ENCODE data around the gene FAM222A. TPM values are rescaled to one million over a fixed set of nuclear protein-coding genes. Genes with fewer than 3 reads are reported as not detected.

The FAM222A gene
- total RNA-seq, 1 donor, result 0.54 TPM

- no peak for DNase-seq (ENCODE audit: low read depth)
- no peak for TF ChIP-seq CTCF (IDR thresholded peaks at IDR 0.05; ENCODE audit: insufficient read depth, low read length)
These were observed 9.8 kb downstream of the FAM222A start for GRCh38 chr12:109723311-109723881.

GRCh38 chr12:109724321-109724892 is 10.8 kb downstream of the FAM222A start:
- DNase-seq (ENCODE audit: low read depth), result no peak
- no peak overlapping the region for H3K4me3 ChIP-seq (ENCODE audit: low read depth, low read length)
- no peak for TF ChIP-seq CTCF (IDR thresholded peaks at IDR 0.05; ENCODE audit: insufficient read depth, low read length)

More at GRCh38 chr12:109723311-109723881, 9.8 kb downstream of the FAM222A start:
- no peak overlapping the region for H3K4me3 ChIP-seq (ENCODE audit: low read depth, low read length)

- no peak for TF ChIP-seq CTCF (IDR thresholded peaks at IDR 0.05; ENCODE audit: insufficient read depth, low read length)
- no peak for DNase-seq (ENCODE audit: low read depth)
- no peak overlapping the region for H3K4me3 ChIP-seq (ENCODE audit: low read depth, low read length)
These were observed 11.9 kb downstream of the FAM222A start for GRCh38 chr12:109725321-109726105.

GRCh38 chr12:109726106-109726497 is 12.5 kb downstream of the FAM222A start:
- no peak overlapping the region for H3K4me3 ChIP-seq (ENCODE audit: low read depth, low read length)
- DNase-seq (ENCODE audit: low read depth), result no peak
- TF ChIP-seq CTCF (IDR thresholded peaks at IDR 0.05; ENCODE audit: insufficient read depth, low read length), result no peak

- H3K4me3 ChIP-seq (ENCODE audit: low read depth, low read length), result no peak overlapping the region
- no peak for TF ChIP-seq CTCF (IDR thresholded peaks at IDR 0.05; ENCODE audit: insufficient read depth, low read length)
- no peak for DNase-seq (ENCODE audit: low read depth)
These were observed 12.9 kb downstream of the FAM222A start for GRCh38 chr12:109726511-109727038.

- H3K4me3 ChIP-seq (ENCODE audit: low read depth, low read length), result no peak overlapping the region
- no peak for DNase-seq (ENCODE audit: low read depth)
- TF ChIP-seq CTCF (IDR thresholded peaks at IDR 0.05; ENCODE audit: insufficient read depth, low read length), result no peak
These were observed 13.6 kb downstream of the FAM222A start for GRCh38 chr12:109727039-109727723.

Data from fibroblast of the aortic adventitia (primary cell).